GM23338 (cell line): ENCODE measurements around the gene PDE4D.

Source experiments
- CREB1 ChIP-seq: fragments of 250-450 bp; sonication (Bioruptor Pico); IDR thresholded peaks from 2 replicates; pipeline ENCODE4 v1.5.0; 2020; ENCODE audit warnings: low read depth, mild to moderate bottlenecking, moderate library complexity
- EZH2 ChIP-seq: fragments of 200-600 bp; sonication (generic); IDR thresholded peaks from one replicate; pipeline ENCODE4 v1.8.0; 2017; ENCODE audit warnings: antibody characterized with exemption, mild to moderate bottlenecking, low read depth; ENCODE audit not compliant: unreplicated experiment
- JUNB ChIP-seq: IDR thresholded peaks from one replicate; pipeline ENCODE4 v1.6.1; 2016; ENCODE audit warnings: antibody characterized with exemption; ENCODE audit not compliant: unreplicated experiment
- POLR2AphosphoS5 ChIP-seq: IDR thresholded peaks from 2 replicates; pipeline ENCODE4 v1.6.1; 2016; ENCODE audit warnings: antibody characterized with exemption, low read depth
- TF ChIP-seq, protein P1 (sequence below), 2 experiments: fragments of 200-600 bp in 1 of 2; sonication (generic) in 1 of 2; conservative IDR thresholded peaks; 2 replicates each; pipeline versions ENCODE4 v1.5.1 to v1.6.1; 2016 to 2017; ENCODE audit warnings: antibody characterized with exemption in 2 of 2, low read depth in 2 of 2, mild to moderate bottlenecking in 2 of 2, moderate library complexity in 1 of 2
- TF ChIP-seq, protein P2 (sequence below): IDR thresholded peaks from 2 replicates; pipeline ENCODE4 v1.6.1; 2016; ENCODE audit warnings: antibody characterized with exemption

DNA sequence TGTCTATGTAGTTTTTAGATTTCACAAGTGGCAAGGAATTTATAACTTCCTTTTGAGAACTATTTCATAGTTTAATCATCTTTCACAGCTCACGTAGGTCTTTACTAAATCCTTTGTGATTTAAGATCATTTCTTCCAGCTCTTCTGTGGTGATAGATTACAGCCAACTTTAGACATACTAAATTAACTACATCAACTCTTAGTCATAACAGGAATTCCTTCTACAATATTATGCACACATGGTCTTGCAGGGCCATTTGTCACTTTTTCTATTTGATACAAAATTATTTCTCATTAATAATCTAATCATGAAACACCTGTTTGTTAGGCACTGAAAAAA is 208.4 kb downstream of the PDE4D start:
- TF ChIP-seq, protein P1, sequence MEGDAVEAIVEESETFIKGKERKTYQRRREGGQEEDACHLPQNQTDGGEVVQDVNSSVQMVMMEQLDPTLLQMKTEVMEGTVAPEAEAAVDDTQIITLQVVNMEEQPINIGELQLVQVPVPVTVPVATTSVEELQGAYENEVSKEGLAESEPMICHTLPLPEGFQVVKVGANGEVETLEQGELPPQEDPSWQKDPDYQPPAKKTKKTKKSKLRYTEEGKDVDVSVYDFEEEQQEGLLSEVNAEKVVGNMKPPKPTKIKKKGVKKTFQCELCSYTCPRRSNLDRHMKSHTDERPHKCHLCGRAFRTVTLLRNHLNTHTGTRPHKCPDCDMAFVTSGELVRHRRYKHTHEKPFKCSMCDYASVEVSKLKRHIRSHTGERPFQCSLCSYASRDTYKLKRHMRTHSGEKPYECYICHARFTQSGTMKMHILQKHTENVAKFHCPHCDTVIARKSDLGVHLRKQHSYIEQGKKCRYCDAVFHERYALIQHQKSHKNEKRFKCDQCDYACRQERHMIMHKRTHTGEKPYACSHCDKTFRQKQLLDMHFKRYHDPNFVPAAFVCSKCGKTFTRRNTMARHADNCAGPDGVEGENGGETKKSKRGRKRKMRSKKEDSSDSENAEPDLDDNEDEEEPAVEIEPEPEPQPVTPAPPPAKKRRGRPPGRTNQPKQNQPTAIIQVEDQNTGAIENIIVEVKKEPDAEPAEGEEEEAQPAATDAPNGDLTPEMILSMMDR (conservative IDR thresholded peaks at IDR 0.05; ENCODE audit: low read depth in 2 of 2), result no peak
- TF ChIP-seq POLR2AphosphoS5 (no peak), EZH2 (no peak), JUNB (no peak), CREB1 (CRISPR knock-in tag) (no peak)
- TF ChIP-seq, protein P2, sequence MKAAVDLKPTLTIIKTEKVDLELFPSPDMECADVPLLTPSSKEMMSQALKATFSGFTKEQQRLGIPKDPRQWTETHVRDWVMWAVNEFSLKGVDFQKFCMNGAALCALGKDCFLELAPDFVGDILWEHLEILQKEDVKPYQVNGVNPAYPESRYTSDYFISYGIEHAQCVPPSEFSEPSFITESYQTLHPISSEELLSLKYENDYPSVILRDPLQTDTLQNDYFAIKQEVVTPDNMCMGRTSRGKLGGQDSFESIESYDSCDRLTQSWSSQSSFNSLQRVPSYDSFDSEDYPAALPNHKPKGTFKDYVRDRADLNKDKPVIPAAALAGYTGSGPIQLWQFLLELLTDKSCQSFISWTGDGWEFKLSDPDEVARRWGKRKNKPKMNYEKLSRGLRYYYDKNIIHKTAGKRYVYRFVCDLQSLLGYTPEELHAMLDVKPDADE, result no peak
